OCI-LY7 (cell line): ENCODE data around the gene FLRT2. TPM values are rescaled to one million over a fixed set of nuclear protein-coding genes. Genes with fewer than 3 reads are reported as not detected.

ENCODE experiments used
- BruUV-seq: library from RNA; stranded (reverse); fragments of 400-500 nt; replicated peaks from 2 replicates; lab custom pipeline; 2021; lab: Mats Ljungman, UMichigan
- CTCF ChIA-PET: fragments of 300-600 bp; sonication (Branson Sonifier 250); formaldehyde crosslinking; loops from one replicate; lab custom pipeline; 2022; ENCODE audit warnings: antibody characterized with exemption; ENCODE audit not compliant: unreplicated experiment; lab: Charles Lee
- POLR2A ChIA-PET: fragments of 300-600 bp; sonication (Branson Sonifier 250); formaldehyde crosslinking; loops from one replicate; lab custom pipeline; 2022; ENCODE audit warnings: antibody characterized with exemption; lab: Charles Lee
- DNase-seq: peaks from one replicate; pipeline ENCODE4 v3.0.0-alpha.2; 2015; ENCODE audit warnings: low spot score
- H2AFZ ChIP-seq: fragments of 200-600 bp; sonication (generic), shearing (Covaris generic); 2 replicates; pipeline ENCODE4 v1.6.1; 2014; ENCODE audit warnings: mild to moderate bottlenecking, antibody characterized with exemption, low read length, moderate library complexity
- H3K27ac ChIP-seq: fragments of 200-600 bp; sonication (generic); 2 replicates; pipeline ENCODE4 v1.5.1; 2014; ENCODE audit warnings: mixed run types, low read depth, mild to moderate bottlenecking, moderate library complexity, low read length, inconsistent platforms; ENCODE audit not compliant: poor library complexity, severe bottlenecking
- H3K36me3 ChIP-seq: fragments of 200-600 bp; sonication (generic); 2 replicates; pipeline ENCODE4 v1.6.1; 2014; ENCODE audit warnings: mild to moderate bottlenecking, antibody characterized with exemption, low read length, moderate library complexity, mixed read lengths; ENCODE audit not compliant: insufficient read depth
- H3K4me1 ChIP-seq: fragments of 200-600 bp; sonication (generic); 2 replicates; pipeline ENCODE4 v1.5.1; 2014; ENCODE audit warnings: mild to moderate bottlenecking, low read length; ENCODE audit not compliant: insufficient read depth, poor library complexity, severe bottlenecking
- H3K4me2 ChIP-seq: fragments of 200-600 bp; sonication (generic); 2 replicates; pipeline ENCODE4 v1.6.1; 2014; ENCODE audit warnings: mild to moderate bottlenecking, low read length
- H3K4me3 ChIP-seq: fragments of 200-600 bp; sonication (generic); 2 replicates; pipeline ENCODE4 v1.5.1; 2014; ENCODE audit warnings: mild to moderate bottlenecking, low read depth, low read length; ENCODE audit not compliant: poor library complexity, severe bottlenecking
- H3K79me2 ChIP-seq: fragments of 200-600 bp; sonication (generic); 2 replicates; pipeline ENCODE4 v1.6.1; 2016; ENCODE audit warnings: low read depth, mild to moderate bottlenecking, low read length, moderate library complexity, mixed read lengths; ENCODE audit not compliant: insufficient read depth
- H3K9me2 ChIP-seq: fragments of 200-600 bp; sonication (generic); 2 replicates; pipeline ENCODE4 v1.6.1; 2016; ENCODE audit warnings: mild to moderate bottlenecking, low read length, mixed read lengths; ENCODE audit not compliant: insufficient read depth
- H3K9me3 ChIP-seq: fragments of 200-600 bp; sonication (generic); 2 replicates; pipeline ENCODE4 v1.6.1; 2014; ENCODE audit warnings: mild to moderate bottlenecking, mixed run types, low read length, mixed read lengths
- H4K20me1 ChIP-seq: fragments of 200-600 bp; sonication (generic); 2 replicates; pipeline ENCODE4 v1.6.1; 2014; ENCODE audit warnings: mild to moderate bottlenecking, antibody characterized with exemption, low read length, moderate library complexity, mixed read lengths; ENCODE audit not compliant: insufficient read depth
- CTCF ChIP-seq: fragments of 200-600 bp; sonication (generic); conservative IDR thresholded peaks from 2 replicates; pipeline ENCODE4 v1.5.1; 2014; ENCODE audit warnings: mild to moderate bottlenecking, antibody characterized with exemption, low read length, moderate library complexity, mixed read lengths
- EZH2phosphoT487 ChIP-seq: fragments of 200-600 bp; sonication (generic); IDR thresholded peaks from 2 replicates; pipeline ENCODE4 v1.6.1; 2018; ENCODE audit warnings: low read depth, borderline replicate concordance, mild to moderate bottlenecking, mixed run types, antibody characterized with exemption, low read length, moderate library complexity, mixed read lengths
- intact Hi-C: fragments of 100-400 bp; cut with micrococcal nuclease; formaldehyde crosslinking; loops from one replicate; pipeline ENCODE4 v1.10.0; 2022; ENCODE audit not compliant: unreplicated experiment
- total RNA-seq, 2 experiments: library from RNA; depleted of rRNA in 1 of 2; stranded (reverse); fragments of >200 nt in 1 of 2; shearing (Covaris generic) in 1 of 2; gene quantifications; 2 replicates each; pipeline ENCODE4 v1.2.3, GENCODE V29; 2014 to 2022

FLRT2 gene
- total RNA-seq, 2 experiments from 2014 or later: not detected

- no peak for DNase-seq
- ChIA-PET CTCF (no interaction called here), POLR2A (interaction anchor here (1.0 kb wide), 1 partner anchor 12 kb away, joined by 3 read pairs; no protein-coding TSS in a partner anchor)
- Histone ChIP-seq H3K4me2 (no peak overlapping the region), H3K4me1 (no peaks in the 10 kb centered on the region), H3K79me2 (no peaks in the 10 kb centered on the region), H3K36me3 (no peaks in the 10 kb centered on the region), H3K27ac (no peak overlapping the region), H3K4me3 (no peak overlapping the region), H2AFZ (no peak overlapping the region), H3K9me2 (no peaks in the 10 kb centered on the region), H4K20me1 (no peaks in the 10 kb centered on the region), H3K9me3 (no peaks in the 10 kb centered on the region)
- BruUV-seq: no TSS peak
- no peak for TF ChIP-seq CTCF
- no peak for TF ChIP-seq EZH2phosphoT487
- intact Hi-C loops: no loop called here
Observed at GRCh38 chr14:85562630-85563029, 32.7 kb downstream of the FLRT2 start.

- ChIA-PET CTCF (no interaction called here), POLR2A (no interaction called here)
- DNase-seq: no peak
- no peak for TF ChIP-seq CTCF
- TF ChIP-seq EZH2phosphoT487: no peak
- no peak overlapping the region for H3K4me2 ChIP-seq
- H4K20me1 ChIP-seq: no peaks in the 10 kb centered on the region
- no peaks in the 10 kb centered on the region for H3K4me1 ChIP-seq
- H3K9me3 ChIP-seq: no peaks in the 10 kb centered on the region
- no peak overlapping the region for H3K27ac ChIP-seq
- H3K36me3 ChIP-seq: no peaks in the 10 kb centered on the region
- H3K4me3 ChIP-seq: no peak overlapping the region
- no peaks in the 10 kb centered on the region for H3K79me2 ChIP-seq
- BruUV-seq: no TSS peak
- no peaks in the 10 kb centered on the region for H3K9me2 ChIP-seq
- intact Hi-C loops: no loop called here
- H2AFZ ChIP-seq: no peak overlapping the region
Observed at GRCh38 chr14:85564841-85565527, 35.0 kb downstream of the FLRT2 start.

- intact Hi-C loops: no loop called here
Observed at GRCh38 chr14:85565862-85566296, 35.9 kb downstream of the FLRT2 start.

More at GRCh38 chr14:85565862-85566296, 35.9 kb downstream of the FLRT2 start:
- H3K9me3 ChIP-seq: no peaks in the 10 kb centered on the region
- POLR2A ChIA-PET: no interaction called here
- H3K9me2 ChIP-seq: no peaks in the 10 kb centered on the region
- no peak overlapping the region for H3K27ac ChIP-seq
- no peak overlapping the region for H3K4me2 ChIP-seq
- no peaks in the 10 kb centered on the region for H3K79me2 ChIP-seq
- TF ChIP-seq EZH2phosphoT487 (no peak), CTCF (no peak)
- no peak for DNase-seq
- H3K36me3 ChIP-seq: no peaks in the 10 kb centered on the region
- CTCF ChIA-PET: no interaction called here
- no TSS peak for BruUV-seq
- no peaks in the 10 kb centered on the region for H3K4me1 ChIP-seq
- H3K4me3 ChIP-seq: no peak overlapping the region
- H2AFZ ChIP-seq: no peak overlapping the region
- no peaks in the 10 kb centered on the region for H4K20me1 ChIP-seq
